K562 (cell line): ENCODE measurements around the gene TPI1. TPM values are rescaled to one million over a fixed set of nuclear protein-coding genes. Genes with fewer than 3 reads are reported as not detected.

Source experiments
- ATAC-seq: fragments of 200-7000 bp; cut with Tn5 transposase; 3 replicates; pipeline ENCODE4 v1.9.1; 2020; ENCODE audit warnings: moderate library complexity
- BruUV-seq: library from RNA; stranded (reverse); fragments of 400-500 nt; replicated peaks from 2 replicates; lab custom pipeline; 2021; lab: Mats Ljungman, UMichigan
- CTCF ChIA-PET: fragments of 300-600 bp; formaldehyde crosslinking; extraction: SDS; loops from one replicate; lab custom pipeline; 2021; ENCODE audit warnings: low intra/inter-chr PET ratio; lab: Yijun Ruan, JAX
- POLR2A ChIA-PET: fragments of 300-600, 350-650 bp; sonication (Branson Sonifier 250); formaldehyde crosslinking; extraction: SDS; loops from one replicate; lab custom pipeline; 2021; ENCODE audit warnings: antibody characterized with exemption, inconsistent platforms; lab: Yijun Ruan, JAX
- DNase-seq, 4 experiments: peaks; one replicate each; pipeline versions ENCODE4 v3.0.0 to v3.0.0-alpha.2; 2011 to 2018; ENCODE audit warnings: low spot score in 3 of 4, mixed read lengths in 3 of 4; ENCODE audit errors: extremely low read depth in 1 of 4
- FAIRE-seq: peaks from 2 replicates; lab custom pipeline; 2011; peaks lifted over from hg19 to GRCh38; lab: Jason Lieb, UNC
- H2AFZ ChIP-seq: 2 replicates; pipeline ENCODE4 v1.6.0; 2011; ENCODE audit warnings: low read depth, low read length, control low read depth, inconsistent platforms
- H3K27ac ChIP-seq: fragments of 200-600 bp; 3 replicates; pipeline ENCODE4 v1.8.0; 2011; ENCODE audit warnings: low read depth, mild to moderate bottlenecking, control low read depth, inconsistent platforms, low read length, moderate library complexity, mixed read lengths; ENCODE audit errors: extremely low read depth
- H3K27me3 ChIP-seq, 2 experiments: fragments of 300-600 bp in 1 of 2; 2 replicates in 1 of 2; 3 replicates in 1 of 2; pipeline versions ENCODE4 v1.6.0 to v1.8.0; 2011; ENCODE audit warnings: inconsistent platforms in 2 of 2, low read length in 2 of 2, mild to moderate bottlenecking in 1 of 2, mixed read lengths in 1 of 2, moderate library complexity in 1 of 2; ENCODE audit not compliant: control insufficient read depth in 2 of 2, insufficient read depth in 2 of 2
- H3K36me3 ChIP-seq: fragments of 300-600 bp; 3 replicates; pipeline ENCODE4 v1.8.0; 2011; ENCODE audit warnings: mild to moderate bottlenecking, low read length, inconsistent platforms; ENCODE audit not compliant: control insufficient read depth, insufficient read depth
- H3K4me1 ChIP-seq, 2 experiments: fragments of 200-600 bp in 1 of 2; replicated peaks in 1 of 2; 2 replicates in 1 of 2; 3 replicates in 1 of 2; pipeline versions ENCODE4 v1.5.1 to v1.8.0; 2011; ENCODE audit warnings: inconsistent platforms in 2 of 2, low read length in 2 of 2, mild to moderate bottlenecking in 1 of 2, mixed read lengths in 1 of 2, moderate library complexity in 1 of 2; ENCODE audit not compliant: control insufficient read depth in 2 of 2, insufficient read depth in 2 of 2
- H3K4me2 ChIP-seq: 2 replicates; pipeline ENCODE4 v1.6.1; 2011; ENCODE audit warnings: low read length, control low read depth, inconsistent platforms, mixed read lengths; ENCODE audit not compliant: insufficient read depth
- H3K4me3 ChIP-seq: fragments of 200-600 bp; sonication (generic), shearing (Covaris generic); 2 replicates; pipeline ENCODE4 v1.5.1; 2016; ENCODE audit warnings: control low read depth, inconsistent platforms
- H3K79me2 ChIP-seq: fragments of 200-600 bp; 3 replicates; pipeline ENCODE4 v1.8.0; 2011; ENCODE audit warnings: low read length, inconsistent platforms; ENCODE audit not compliant: control insufficient read depth, insufficient read depth
- H3K9ac ChIP-seq, 2 experiments: 2 replicates each; pipeline versions ENCODE4 v1.6.0 to v1.6.1; 2011; ENCODE audit warnings: low read depth in 2 of 2, low read length in 2 of 2, control low read depth in 1 of 2, inconsistent platforms in 1 of 2, mild to moderate bottlenecking in 1 of 2, mixed read lengths in 1 of 2; ENCODE audit not compliant: insufficient read depth in 1 of 2
- H3K9me1 ChIP-seq: one replicate; pipeline ENCODE4 v1.6.0; 2011; ENCODE audit warnings: inconsistent platforms, mild to moderate bottlenecking, low read length, moderate library complexity; ENCODE audit not compliant: control insufficient read depth, insufficient read depth
- H3K9me3 ChIP-seq: replicated peaks from 2 replicates; pipeline ENCODE4 v1.5.1; 2011; ENCODE audit warnings: low read depth, low read length, inconsistent platforms; ENCODE audit not compliant: control insufficient read depth, insufficient read depth
- H4K20me1 ChIP-seq: replicated peaks from 2 replicates; pipeline ENCODE4 v1.6.1; 2011; ENCODE audit warnings: low read length, inconsistent platforms, mixed read lengths; ENCODE audit not compliant: control insufficient read depth, insufficient read depth
- ELF2 ChIP-seq: fragments of 250-450 bp; sonication (Bioruptor Pico); IDR thresholded peaks from 2 replicates; pipeline ENCODE4 v1.5.0; 2021; ENCODE audit warnings: mild to moderate bottlenecking
- GABPB1 ChIP-seq: sonication (generic); formaldehyde crosslinking; IDR thresholded peaks from 2 replicates; pipeline ENCODE4 v1.8.0; 2022; ENCODE audit warnings: mild to moderate bottlenecking, missing genetic modification reagents
- HOXB6 ChIP-seq: fragments of 250-450 bp; sonication (Bioruptor Pico); IDR thresholded peaks from 2 replicates; pipeline ENCODE4 v1.5.1; 2022; ENCODE audit warnings: mild to moderate bottlenecking, borderline replicate concordance
- NCOA2 ChIP-seq, 2 experiments: fragments of 450-650 bp; IDR thresholded peaks; 2 replicates each; pipeline ENCODE4 v1.6.1; 2018; ENCODE audit warnings: mild to moderate bottlenecking in 2 of 2, moderate library complexity in 1 of 2; ENCODE audit not compliant: partially characterized antibody in 2 of 2
- NFE2L1 ChIP-seq: fragments of 450-650 bp; IDR thresholded peaks from 2 replicates; pipeline ENCODE4 v1.6.1; 2016; ENCODE audit warnings: missing genetic modification characterization, low read depth, mild to moderate bottlenecking, missing compliant biosample characterization, moderate library complexity, borderline replicate concordance
- POLR2AphosphoS2 ChIP-seq: IDR thresholded peaks from 2 replicates; pipeline ENCODE4 v1.6.1; 2012; ENCODE audit warnings: low read length, improper control_type of control experiment
- XRCC3 ChIP-seq: fragments of 450-650 bp; IDR thresholded peaks from 2 replicates; pipeline ENCODE4 v1.6.1; 2017; ENCODE audit warnings: mild to moderate bottlenecking, moderate library complexity
- WGBS: fragments of 100-300 bp; shearing (Covaris generic); methylation state at CpG from one replicate; pipeline ENCODE4 v1.1.6; 2016; ENCODE audit warnings: low coverage, mixed read lengths; ENCODE audit not compliant: insufficient coverage; ENCODE audit errors: missing lambda C conversion rate; 5-methylcytosine and 5-hydroxymethylcytosine counted together
- in situ Hi-C: fragments of 300-500 bp; cut with MboI; formaldehyde crosslinking; loops from 4 replicates; pipeline ENCODE4 v1.15.0; 2018; ENCODE audit warnings: inconsistent platforms, mixed read lengths
- intact Hi-C: fragments of 100-400 bp; cut with micrococcal nuclease; formaldehyde crosslinking; loops from 2 replicates; pipeline ENCODE4 v1.14.2; 2022
- polyA plus RNA-seq, 8 experiments: library from polyadenylated mRNA; depleted of rRNA in 4 of 8; stranded (reverse) in 5 of 8; unstranded in 3 of 8; fragments of >200 nt; fragmentation: Nextera tagmentation in 2 of 8; fragmentation: Illumina TruSeq in 1 of 8; extraction: Ambion mirVana in 2 of 8; extraction: Trizol in 1 of 8; gene quantifications; 2 replicates each; pipeline versions ENCODE4 v1.2.1 to v1.2.3, GENCODE V29; 2011 to 2014; ENCODE audit warnings: inconsistent platforms in 1 of 8, missing spikeins in 1 of 8
- total RNA-seq, 7 experiments: library from RNA; depleted of rRNA in 6 of 7; stranded (reverse); fragments of >200 nt in 6 of 7; fragmentation: Illumina TruSeq in 2 of 7; extraction: Trizol in 2 of 7; gene quantifications; 2 replicates each; pipeline versions ENCODE4 v1.2.1 to v1.2.3, GENCODE V29; 2011 to 2021; ENCODE audit warnings: low replicate concordance in 1 of 7
- TF ChIP-seq, protein P1 (sequence below): fragments of 250-450 bp; sonication (Bioruptor Pico); IDR thresholded peaks from 2 replicates; pipeline ENCODE4 v1.4.0; 2020; ENCODE audit warnings: mild to moderate bottlenecking, moderate library complexity
- TF ChIP-seq, protein P2 (sequence below), 3 experiments: fragments of 200-800 bp in 1 of 3; fragments of 250-450 bp in 1 of 3; fragments of 450-650 bp in 1 of 3; sonication (Bioruptor Pico) in 1 of 3; sonication (Bioruptor generic) in 1 of 3; formaldehyde crosslinking in 1 of 3; IDR thresholded peaks; 2 replicates each; pipeline versions ENCODE4 v1.6.1 to v1.8.0; 2016 to 2022; ENCODE audit warnings: mild to moderate bottlenecking in 2 of 3, missing genetic modification characterization in 2 of 3, missing compliant biosample characterization in 1 of 3, moderate library complexity in 1 of 3
- TF ChIP-seq, protein P3 (sequence below): fragments of 200-800 bp; sonication (Bioruptor generic); IDR thresholded peaks from 2 replicates; pipeline ENCODE4 v1.6.1; 2017; ENCODE audit warnings: missing genetic modification characterization, missing compliant biosample characterization
- TF ChIP-seq, protein P4 (sequence below): fragments of 450-650 bp; formaldehyde crosslinking; IDR thresholded peaks from 2 replicates; pipeline ENCODE4 v1.4.0; 2020; ENCODE audit warnings: mild to moderate bottlenecking, moderate library complexity
- TF ChIP-seq, protein P5 (sequence below): fragments of 250-450 bp; sonication (Bioruptor Pico); IDR thresholded peaks from 2 replicates; pipeline ENCODE4 v1.8.0; 2022; ENCODE audit warnings: moderate library complexity, mild to moderate bottlenecking, inconsistent platforms

Gene TPI1
- total and polyA plus RNA-seq, 9 of the 15 experiments (the other 6 are each of a cell fraction or from before 2014, with no cell fraction given), result 662 to 4,971 (median 892) TPM

DNA sequence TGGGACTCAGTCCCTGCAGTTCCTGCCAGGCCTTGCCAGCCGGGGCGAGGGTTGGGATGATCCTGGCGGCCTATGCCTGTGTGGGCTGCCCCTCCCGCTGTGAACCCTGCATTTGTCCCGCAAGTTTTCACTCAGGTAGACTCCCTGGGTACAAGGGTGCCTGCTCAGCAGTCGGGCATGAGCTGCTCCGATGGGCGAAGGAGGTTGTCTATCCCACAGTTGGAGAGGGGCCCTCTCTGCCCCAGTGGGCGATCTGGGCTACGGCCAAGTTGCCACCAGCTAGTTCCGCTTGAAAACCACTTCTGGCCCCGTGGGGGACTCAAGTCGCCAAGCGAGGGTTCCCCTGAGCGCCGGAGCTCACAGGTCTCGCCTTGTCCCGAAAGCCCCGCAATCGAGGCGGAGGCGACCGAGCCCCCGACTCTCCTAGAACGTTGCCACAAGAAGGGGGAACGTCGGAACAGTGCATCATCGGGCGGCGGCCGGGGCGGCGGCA is 365 bp upstream of the TPI1 start:
- WGBS, result 5% methylated on average over 19 of the region's 33 CpGs
- Histone ChIP-seq H3K9me1 (no peaks in the 10 kb centered on the region), H3K36me3 (peaks cover 72% of the 10 kb centered on the region), H4K20me1 (peaks cover 41% of the 10 kb centered on the region), H3K79me2 (peaks cover 39% of the 10 kb centered on the region), H3K9ac (peak overlapping the region; percentile 58 to 87; a peak in 3 of 4 replicates), H3K27me3 (no peaks in the 10 kb centered on the region), H3K4me3 (peak overlapping the region; percentile 96), H3K4me1 (peaks cover 32 to 47% of the 10 kb centered on the region in 2 experiments; a peak in 4 of 5 replicates), H3K27ac (peak overlapping the region; percentile 19; the same call in 2 of the 3 replicates), H3K4me2 (peak overlapping the region; percentile 83), H3K9me3 (no peaks in the 10 kb centered on the region), H2AFZ (peak overlapping the region; percentile 74)
- no TSS peak for BruUV-seq
- intact Hi-C loops (loop anchor here (5.0 kb wide), 1 partner anchor 75 kb away; the partner anchor contains the start of genes C12orf57 and RNU7-1), in situ Hi-C loops (loop anchor here (5.0 kb wide), 1 partner anchor 75 kb away; the partner anchor contains the start of genes C12orf57 and RNU7-1)
- CTCF ChIA-PET, result no interaction called here
- POLR2A ChIA-PET, result interaction anchor here (0.6 to 11.3 kb wide), 20 partner anchors 13 to 623 kb away, joined by 3 to 174 read pairs (median 4); partner anchors contain the start of genes C12orf57, CDCA3, PTMS and RNU7-1
- FAIRE-seq (no peak), ATAC-seq (no peak), DNase-seq (no peak)
- TF ChIP-seq NCOA2 (IDR thresholded peaks at IDR 0.05; ENCODE audit: partially characterized antibody in 2 of 2) (no peak), NFE2L1 (no peak), XRCC3 (no peak), ELF2 (CRISPR knock-in tag) (no peak), POLR2AphosphoS2 (no peak), GABPB1 (CRISPR knock-in tag) (no peak), HOXB6 (CRISPR knock-in tag) (no peak)
- TF ChIP-seq, protein P1, sequence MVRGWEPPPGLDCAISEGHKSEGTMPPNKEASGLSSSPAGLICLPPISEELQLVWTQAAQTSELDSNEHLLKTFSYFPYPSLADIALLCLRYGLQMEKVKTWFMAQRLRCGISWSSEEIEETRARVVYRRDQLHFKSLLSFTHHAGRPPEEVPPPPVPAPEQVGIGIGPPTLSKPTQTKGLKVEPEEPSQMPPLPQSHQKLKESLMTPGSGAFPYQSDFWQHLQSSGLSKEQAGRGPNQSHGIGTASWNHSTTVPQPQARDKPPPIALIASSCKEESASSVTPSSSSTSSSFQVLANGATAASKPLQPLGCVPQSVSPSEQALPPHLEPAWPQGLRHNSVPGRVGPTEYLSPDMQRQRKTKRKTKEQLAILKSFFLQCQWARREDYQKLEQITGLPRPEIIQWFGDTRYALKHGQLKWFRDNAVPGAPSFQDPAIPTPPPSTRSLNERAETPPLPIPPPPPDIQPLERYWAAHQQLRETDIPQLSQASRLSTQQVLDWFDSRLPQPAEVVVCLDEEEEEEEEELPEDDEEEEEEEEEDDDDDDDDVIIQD (CRISPR knock-in tag), result no peak
- TF ChIP-seq, protein P2, sequence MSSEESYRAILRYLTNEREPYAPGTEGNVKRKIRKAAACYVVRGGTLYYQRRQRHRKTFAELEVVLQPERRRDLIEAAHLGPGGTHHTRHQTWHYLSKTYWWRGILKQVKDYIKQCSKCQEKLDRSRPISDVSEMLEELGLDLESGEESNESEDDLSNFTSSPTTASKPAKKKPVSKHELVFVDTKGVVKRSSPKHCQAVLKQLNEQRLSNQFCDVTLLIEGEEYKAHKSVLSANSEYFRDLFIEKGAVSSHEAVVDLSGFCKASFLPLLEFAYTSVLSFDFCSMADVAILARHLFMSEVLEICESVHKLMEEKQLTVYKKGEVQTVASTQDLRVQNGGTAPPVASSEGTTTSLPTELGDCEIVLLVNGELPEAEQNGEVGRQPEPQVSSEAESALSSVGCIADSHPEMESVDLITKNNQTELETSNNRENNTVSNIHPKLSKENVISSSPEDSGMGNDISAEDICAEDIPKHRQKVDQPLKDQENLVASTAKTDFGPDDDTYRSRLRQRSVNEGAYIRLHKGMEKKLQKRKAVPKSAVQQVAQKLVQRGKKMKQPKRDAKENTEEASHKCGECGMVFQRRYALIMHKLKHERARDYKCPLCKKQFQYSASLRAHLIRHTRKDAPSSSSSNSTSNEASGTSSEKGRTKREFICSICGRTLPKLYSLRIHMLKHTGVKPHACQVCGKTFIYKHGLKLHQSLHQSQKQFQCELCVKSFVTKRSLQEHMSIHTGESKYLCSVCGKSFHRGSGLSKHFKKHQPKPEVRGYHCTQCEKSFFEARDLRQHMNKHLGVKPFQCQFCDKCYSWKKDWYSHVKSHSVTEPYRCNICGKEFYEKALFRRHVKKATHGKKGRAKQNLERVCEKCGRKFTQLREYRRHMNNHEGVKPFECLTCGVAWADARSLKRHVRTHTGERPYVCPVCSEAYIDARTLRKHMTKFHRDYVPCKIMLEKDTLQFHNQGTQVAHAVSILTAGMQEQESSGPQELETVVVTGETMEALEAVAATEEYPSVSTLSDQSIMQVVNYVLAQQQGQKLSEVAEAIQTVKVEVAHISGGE (CRISPR knock-in tag; IDR thresholded peaks at IDR 0.05), result peak in 1 of 3 experiments; percentile 48; a peak in 1 of 6 replicates
- TF ChIP-seq, protein P3, sequence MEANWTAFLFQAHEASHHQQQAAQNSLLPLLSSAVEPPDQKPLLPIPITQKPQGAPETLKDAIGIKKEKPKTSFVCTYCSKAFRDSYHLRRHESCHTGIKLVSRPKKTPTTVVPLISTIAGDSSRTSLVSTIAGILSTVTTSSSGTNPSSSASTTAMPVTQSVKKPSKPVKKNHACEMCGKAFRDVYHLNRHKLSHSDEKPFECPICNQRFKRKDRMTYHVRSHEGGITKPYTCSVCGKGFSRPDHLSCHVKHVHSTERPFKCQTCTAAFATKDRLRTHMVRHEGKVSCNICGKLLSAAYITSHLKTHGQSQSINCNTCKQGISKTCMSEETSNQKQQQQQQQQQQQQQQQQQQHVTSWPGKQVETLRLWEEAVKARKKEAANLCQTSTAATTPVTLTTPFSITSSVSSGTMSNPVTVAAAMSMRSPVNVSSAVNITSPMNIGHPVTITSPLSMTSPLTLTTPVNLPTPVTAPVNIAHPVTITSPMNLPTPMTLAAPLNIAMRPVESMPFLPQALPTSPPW (CRISPR knock-in tag), result peak; percentile 87
- TF ChIP-seq, protein P4, sequence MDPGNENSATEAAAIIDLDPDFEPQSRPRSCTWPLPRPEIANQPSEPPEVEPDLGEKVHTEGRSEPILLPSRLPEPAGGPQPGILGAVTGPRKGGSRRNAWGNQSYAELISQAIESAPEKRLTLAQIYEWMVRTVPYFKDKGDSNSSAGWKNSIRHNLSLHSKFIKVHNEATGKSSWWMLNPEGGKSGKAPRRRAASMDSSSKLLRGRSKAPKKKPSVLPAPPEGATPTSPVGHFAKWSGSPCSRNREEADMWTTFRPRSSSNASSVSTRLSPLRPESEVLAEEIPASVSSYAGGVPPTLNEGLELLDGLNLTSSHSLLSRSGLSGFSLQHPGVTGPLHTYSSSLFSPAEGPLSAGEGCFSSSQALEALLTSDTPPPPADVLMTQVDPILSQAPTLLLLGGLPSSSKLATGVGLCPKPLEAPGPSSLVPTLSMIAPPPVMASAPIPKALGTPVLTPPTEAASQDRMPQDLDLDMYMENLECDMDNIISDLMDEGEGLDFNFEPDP (CRISPR knock-in tag), result no peak
- TF ChIP-seq, protein P5, sequence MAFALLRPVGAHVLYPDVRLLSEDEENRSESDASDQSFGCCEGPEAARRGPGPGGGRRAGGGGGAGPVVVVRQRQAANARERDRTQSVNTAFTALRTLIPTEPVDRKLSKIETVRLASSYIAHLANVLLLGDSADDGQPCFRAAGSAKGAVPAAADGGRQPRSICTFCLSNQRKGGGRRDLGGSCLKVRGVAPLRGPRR, result no peak
